GM12892 (cell line): ENCODE measurements around the gene SNX12.

Experiments used
- DNase-seq: peaks from one replicate; pipeline ENCODE4 v3.0.0; 2011; ENCODE audit not compliant: insufficient read length
- FAIRE-seq: peaks from 2 replicates; lab custom pipeline; 2011; peaks lifted over from hg19 to GRCh38; lab: Jason Lieb, UNC
- POLR2A ChIP-seq: IDR thresholded peaks from 2 replicates; pipeline ENCODE4 v1.6.1; 2011; ENCODE audit warnings: low read depth, low read length, control low read depth
- POLR2AphosphoS5 ChIP-seq: IDR thresholded peaks from 2 replicates; pipeline ENCODE4 v1.6.1; 2011; ENCODE audit warnings: low read depth, low read length, control low read depth
- TAF1 ChIP-seq: IDR thresholded peaks from 2 replicates; pipeline ENCODE4 v1.6.1; 2011; ENCODE audit warnings: low read depth, mild to moderate bottlenecking, control low read depth, low read length, borderline replicate concordance

SNX12 gene

DNA sequence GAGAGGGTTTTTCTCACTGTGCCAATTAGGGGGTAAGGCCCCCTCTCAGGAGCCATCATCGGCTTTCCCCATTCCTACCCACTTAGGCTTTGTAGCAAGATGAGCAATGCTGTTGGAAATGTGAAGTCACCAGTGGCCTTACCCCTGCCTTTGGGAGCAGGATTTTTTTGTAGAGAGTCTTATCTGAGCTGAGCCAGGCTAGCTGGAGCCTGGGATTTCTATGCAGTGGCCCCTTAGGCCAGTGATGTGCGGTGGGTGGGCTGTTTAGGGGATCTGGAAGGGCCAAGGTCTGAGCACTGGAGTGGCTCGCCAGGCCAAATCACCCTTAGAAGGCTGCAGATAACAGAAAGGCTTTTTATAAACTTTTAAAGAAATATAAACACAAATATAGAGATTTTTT lies 34.2 kb upstream of the SNX12 start:
- FAIRE-seq = no peak
- TF ChIP-seq POLR2A = no peak
- DNase-seq = no peak

DNA sequence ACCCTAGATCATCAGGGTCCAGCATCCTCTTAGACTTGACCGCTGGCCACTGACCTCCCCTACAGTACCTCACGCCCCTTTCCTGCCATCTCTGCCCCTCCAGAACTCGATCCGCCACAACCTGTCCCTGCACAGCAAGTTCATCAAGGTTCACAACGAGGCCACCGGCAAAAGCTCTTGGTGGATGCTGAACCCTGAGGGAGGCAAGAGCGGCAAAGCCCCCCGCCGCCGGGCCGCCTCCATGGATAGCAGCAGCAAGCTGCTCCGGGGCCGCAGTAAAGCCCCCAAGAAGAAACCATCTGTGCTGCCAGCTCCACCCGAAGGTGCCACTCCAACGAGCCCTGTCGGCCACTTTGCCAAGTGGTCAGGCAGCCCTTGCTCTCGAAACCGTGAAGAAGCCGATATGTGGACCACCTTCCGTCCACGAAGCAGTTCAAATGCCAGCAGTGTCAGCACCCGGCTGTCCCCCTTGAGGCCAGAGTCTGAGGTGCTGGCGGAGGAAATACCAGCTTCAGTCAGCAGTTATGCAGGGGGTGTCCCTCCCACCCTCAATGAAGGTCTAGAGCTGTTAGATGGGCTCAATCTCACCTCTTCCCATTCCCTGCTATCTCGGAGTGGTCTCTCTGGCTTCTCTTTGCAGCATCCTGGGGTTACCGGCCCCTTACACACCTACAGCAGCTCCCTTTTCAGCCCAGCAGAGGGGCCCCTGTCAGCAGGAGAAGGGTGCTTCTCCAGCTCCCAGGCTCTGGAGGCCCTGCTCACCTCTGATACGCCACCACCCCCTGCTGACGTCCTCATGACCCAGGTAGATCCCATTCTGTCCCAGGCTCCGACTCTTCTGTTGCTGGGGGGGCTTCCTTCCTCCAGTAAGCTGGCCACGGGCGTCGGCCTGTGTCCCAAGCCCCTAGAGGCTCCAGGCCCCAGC lies 32.7 kb upstream of the SNX12 start:
- DNase-seq (no peak), FAIRE-seq (no peak)
- TF ChIP-seq TAF1 (no peak), POLR2AphosphoS5 (no peak), POLR2A (no peak)

DNA sequence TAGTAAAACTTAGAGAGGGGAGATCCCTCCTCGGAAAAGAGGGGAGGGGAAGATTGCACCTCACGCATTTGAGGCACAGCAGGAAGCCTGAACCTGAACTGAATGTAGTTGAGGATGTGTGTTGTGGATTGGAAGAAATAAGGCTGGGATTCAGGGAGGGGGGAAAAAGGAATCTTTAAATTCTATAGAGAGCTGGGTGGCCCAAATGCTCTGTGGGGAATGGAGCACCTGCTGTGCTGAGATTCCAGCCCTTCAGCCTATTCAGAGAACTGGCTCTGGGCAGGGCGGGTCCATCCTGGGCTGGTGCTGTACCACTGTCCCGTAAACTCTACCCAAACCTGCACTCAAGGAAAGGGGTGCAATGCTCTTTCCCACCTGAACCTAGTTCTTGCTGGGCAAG lies 31.6 kb upstream of the SNX12 start:
- no peak for TF ChIP-seq POLR2A
- no peak for TF ChIP-seq TAF1
- TF ChIP-seq POLR2AphosphoS5 = no peak
- no peak for DNase-seq
- no peak for FAIRE-seq

DNA sequence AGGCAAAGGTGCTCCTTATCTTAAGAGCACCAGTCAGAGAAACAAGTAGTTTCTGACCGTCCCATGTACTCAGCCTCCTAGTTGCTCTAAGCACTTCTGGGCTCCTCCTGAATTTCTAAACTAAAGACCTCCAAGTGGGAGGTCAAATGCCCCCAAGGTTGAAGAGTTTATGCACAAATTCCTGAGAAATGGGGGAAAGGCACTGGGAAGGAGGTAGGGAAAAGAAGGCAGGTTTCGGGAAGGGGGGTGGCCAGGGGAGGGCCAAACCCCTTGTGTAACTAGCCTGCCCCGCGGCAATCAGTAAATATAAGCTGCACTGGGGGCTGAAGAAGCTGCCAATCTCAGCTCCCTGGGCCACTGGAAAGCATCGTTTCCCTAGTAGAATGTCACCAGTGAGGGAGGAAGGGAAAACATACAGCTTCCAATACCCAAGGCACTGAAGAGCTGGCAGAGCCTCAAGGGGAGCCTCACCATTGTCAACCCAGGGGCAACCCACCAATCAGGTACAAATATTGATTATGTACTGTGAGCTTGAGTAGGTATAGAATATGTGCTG lies 30.9 kb upstream of the SNX12 start:
- DNase-seq (no peak), FAIRE-seq (peak; percentile 30)

DNA sequence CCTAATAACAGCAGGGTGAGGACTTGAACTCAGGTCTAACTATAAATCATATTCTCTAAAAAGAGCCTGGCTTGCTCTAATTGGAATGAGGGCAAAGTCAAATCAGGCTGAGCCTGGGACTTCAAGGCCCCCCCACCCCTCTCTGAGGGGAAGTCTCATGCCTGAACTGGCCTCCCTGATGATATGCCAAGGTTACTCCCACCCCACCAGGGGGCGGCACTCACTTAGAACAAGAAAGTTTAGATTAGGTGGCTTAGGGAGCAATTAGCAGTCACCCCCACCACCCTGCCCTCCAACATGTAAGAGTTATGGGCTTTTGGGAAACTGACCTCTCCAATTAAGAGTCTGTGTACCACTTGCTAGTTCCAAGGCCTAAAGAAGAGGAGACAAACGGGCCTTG lies 30.2 kb upstream of the SNX12 start:
- TF ChIP-seq TAF1 (no peak), POLR2A (no peak), POLR2AphosphoS5 (no peak)
- FAIRE-seq = peak; percentile 83

More for the DNA sequence above, 30.9 kb upstream of the SNX12 start:
- TF ChIP-seq TAF1 (no peak), POLR2A (no peak), POLR2AphosphoS5 (no peak)

DNA sequence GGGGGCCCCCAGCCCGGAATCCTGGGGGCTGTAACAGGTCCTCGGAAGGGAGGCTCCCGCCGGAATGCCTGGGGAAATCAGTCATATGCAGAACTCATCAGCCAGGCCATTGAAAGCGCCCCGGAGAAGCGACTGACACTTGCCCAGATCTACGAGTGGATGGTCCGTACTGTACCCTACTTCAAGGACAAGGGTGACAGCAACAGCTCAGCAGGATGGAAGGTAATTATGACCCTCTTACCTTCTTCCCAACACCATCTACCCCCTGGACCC lies 28.6 kb upstream of the SNX12 start:
- peak; percentile 82 for FAIRE-seq
- TF ChIP-seq POLR2AphosphoS5 (no peak), TAF1 (no peak), POLR2A (no peak)
- no peak for DNase-seq

More for the DNA sequence above, 30.2 kb upstream of the SNX12 start:
- no peak for DNase-seq

DNA sequence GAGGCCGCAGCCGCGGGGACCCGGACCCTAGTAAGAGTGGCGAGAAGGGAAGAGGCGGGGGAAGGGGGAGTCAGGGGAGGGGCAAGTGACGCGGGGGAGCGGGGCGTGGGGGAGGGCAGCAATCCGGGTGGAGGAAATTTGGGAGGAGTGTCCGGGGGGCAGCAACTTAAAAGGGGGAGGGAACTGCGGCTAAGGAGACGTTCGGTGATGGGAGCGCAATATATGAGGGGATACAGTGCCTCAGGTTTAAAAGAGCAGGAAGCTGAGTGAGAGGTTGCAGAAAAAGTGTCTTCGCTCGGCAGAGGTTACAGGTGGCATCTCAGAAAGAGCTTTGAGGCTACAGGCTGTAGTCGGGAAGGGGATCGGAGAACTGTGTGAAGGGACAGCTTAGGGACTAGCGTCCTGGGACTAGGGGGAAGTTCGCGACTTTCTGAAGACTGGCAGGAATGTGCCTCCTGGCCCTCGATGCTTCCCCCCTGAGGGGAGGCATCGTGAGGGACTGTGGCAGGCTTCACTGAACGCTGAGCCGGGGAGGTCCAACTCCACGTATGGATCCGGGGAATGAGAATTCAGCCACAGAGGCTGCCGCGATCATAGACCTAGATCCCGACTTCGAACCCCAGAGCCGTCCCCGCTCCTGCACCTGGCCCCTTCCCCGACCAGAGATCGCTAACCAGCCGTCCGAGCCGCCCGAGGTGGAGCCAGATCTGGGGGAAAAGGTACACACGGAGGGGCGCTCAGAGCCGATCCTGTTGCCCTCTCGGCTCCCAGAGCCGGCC lies 28.0 kb upstream of the SNX12 start:
- FAIRE-seq = no peak
- no peak for DNase-seq
- TF ChIP-seq POLR2AphosphoS5 = no peak
- TF ChIP-seq TAF1 = no peak
- no peak for TF ChIP-seq POLR2A

DNA sequence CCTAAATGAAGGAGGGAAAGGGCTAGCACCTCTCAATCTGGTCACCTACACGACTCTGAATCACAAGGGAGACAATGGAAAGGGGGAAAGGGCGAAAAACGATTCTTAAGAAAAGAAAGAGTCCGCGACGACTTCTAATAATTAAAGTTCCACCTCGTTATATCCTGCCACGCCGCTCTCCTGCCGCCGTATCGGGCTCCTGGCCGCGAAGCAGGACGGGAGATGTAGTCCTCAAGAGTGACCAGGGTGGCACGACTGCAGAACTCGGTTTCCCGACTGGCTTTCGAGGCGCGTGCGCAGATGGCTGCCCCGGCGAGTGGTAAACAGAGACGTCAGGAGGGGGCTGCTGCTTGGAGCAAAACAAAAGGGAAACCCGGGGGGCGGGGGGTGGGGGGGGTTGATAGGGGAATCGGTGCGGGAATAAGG lies 27.4 kb upstream of the SNX12 start, which contains the start of gene FOXO4:
TSS of gene FOXO4 (plus strand) at position 297 of the 426 bp plus-strand sequence. CDS start 678 bp downstream, outside the sequence.
- DNase-seq = peak; percentile 85
- FAIRE-seq = peak; percentile 98
- TF ChIP-seq POLR2A = no peak
- no peak for TF ChIP-seq POLR2AphosphoS5
- no peak for TF ChIP-seq TAF1

DNA sequence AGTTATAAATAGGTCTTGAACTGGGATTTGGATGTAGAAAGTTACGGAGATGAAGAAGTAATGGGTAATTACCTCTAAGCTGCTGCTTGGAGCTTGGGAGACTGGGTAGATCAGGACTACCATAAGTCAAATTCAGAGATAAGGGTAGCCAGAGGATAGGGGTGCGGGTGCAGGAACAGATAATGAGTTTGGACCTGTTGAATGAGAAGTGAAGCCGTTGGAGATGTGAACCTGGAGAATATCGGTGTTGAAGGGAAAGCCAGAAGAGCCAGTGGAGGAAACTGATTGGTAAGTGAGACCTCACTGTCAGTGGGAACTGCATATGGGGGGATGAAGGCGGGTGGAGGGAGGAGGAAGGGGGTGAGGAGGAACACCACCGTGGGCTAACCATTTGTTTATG lies 26.9 kb upstream of the SNX12 start:
- FAIRE-seq (no peak), DNase-seq (no peak)
- TF ChIP-seq POLR2AphosphoS5 (no peak), POLR2A (no peak)

DNA sequence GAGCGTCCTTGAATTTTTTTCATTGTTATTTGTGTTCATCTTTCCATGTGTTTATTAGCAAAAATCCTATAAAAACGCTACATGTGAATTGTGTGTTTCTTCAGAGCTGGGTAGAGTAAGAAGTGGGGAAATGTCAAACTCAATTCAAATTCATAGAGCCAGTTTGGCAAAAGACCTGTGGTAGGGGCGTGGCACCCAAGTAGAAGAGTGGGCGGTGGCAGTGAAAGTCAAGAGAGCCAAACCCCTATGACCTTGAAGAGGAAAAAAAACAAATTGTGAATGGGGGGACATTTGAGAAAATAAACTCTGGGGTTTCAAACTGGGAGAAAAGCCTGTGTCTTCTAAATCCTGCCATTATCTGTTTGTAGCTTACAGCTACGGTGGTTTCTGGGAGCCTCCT lies 23.1 kb upstream of the SNX12 start:
- FAIRE-seq (no peak), DNase-seq (no peak)
- TF ChIP-seq TAF1 = no peak
- no peak for TF ChIP-seq POLR2A
- TF ChIP-seq POLR2AphosphoS5 = no peak

DNA sequence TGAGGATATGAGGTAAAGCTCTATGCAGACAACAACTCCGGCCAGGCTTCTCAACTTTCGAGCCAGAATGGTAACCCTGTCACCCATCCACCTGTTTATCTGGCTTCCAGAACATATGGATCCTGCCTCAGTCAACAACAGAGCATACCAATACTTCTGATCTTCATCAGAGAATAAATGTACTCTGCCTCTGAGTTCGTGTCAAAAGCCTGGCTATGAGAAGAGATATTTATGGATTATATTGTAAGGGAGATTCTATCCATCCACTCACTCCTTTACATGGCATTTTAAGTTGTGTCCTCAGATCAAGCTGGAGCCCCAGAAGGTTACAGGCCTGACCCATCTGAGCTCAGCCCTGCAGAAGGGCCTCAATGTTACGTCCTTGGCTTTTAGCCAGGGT lies 17.8 kb upstream of the SNX12 start:
- TF ChIP-seq POLR2A (no peak), TAF1 (no peak), POLR2AphosphoS5 (no peak)
- DNase-seq (no peak), FAIRE-seq (no peak)

DNA sequence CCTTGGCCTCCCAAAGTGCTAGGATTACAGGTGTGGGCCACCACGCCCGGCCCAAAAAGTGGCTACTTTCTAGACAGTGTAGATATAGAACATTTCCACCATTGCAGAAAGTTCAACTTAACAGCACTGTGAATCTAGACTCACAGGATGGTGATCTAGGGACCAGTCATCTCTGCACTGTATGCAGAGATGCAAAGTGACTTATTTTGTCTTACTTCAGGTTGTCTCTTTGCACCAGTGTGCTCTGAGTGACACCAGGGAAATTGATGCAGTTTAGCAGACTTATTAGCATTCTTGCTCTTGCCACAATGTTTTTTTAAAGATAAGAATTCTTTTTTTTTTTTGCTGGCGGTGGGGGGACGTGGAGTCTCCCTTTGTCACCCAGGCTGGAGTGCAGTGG lies 14.7 kb upstream of the SNX12 start:
- no peak for FAIRE-seq
- DNase-seq = no peak
- TF ChIP-seq POLR2A (no peak), POLR2AphosphoS5 (no peak), TAF1 (no peak)
